ENCODE measurements around the gene NAA40.

Gene NAA40

DNA sequence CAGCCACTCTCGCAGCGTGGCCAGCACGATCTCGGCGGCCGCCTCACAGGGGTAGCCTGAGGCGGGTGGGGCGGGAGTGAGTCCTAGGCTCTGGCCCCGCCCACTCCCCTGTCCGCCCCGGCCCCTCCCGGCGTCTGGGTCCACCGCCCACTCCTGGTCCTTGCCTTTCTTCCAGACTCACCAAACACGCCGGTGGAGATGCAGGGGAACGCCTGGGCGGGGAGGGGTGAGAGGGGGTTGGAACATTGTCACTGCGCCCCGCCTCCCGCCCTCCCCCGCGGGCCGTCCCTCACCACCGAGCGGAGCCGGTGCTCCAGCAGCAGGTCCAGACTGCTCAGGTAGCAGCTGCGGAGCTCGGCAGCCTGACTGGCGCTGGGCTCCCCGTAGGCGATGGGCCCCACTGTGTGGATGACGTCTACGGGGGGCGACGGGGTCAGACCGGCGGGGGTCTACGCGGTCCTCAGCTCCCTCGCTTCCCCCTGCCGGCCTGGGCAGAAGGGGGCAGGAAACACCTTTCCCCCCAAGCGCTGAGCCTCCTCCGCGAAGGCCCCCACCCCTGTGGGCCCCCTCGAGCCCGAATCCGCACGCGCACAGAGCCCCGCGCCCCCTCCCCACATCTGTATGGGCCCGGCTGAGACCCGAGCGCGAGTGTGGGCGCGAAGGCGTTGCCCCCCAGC is 60.7 kb downstream of the NAA40 start:
- DNase-seq (ENCODE audit: low read depth) = no peak

DNA sequence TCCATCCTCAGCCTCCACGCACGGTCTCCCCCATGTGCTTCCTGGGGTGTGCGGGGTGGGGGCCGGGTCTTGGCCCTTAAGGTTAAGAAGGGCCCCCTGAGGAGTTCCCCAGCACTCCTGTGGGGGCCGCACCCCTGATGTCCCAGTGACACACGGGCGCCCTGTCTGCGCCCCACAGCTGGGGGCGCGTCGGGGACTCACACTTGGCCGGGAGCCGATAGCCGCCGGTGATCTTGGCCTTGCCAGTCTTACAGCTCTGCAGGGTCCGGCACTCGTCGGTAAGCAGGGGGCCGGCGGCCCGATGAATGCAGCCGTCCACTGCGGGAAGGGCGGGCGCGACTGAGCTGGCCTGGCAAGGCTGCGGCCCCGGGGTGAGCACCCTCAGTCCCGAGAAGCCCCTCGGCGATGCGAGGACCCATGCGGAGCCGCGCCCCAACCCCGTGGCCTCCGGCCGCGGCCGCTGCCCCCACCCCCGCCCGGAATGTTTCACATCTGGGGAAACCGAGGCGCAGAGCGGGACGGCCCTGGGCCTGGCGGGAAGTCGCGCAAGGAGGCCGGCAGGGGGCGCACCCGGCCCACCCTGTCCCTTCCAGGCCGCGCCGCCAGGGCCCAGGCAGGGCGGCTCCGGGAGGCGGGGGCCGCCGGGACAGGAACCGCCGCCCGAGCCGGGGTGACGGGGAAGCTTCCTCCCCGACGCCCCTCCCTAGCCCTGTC is 61.4 kb downstream of the NAA40 start:
- H3K4me3 ChIP-seq (ENCODE audit: low read length) = peak overlapping the region; percentile 29
- TF ChIP-seq, protein P1, sequence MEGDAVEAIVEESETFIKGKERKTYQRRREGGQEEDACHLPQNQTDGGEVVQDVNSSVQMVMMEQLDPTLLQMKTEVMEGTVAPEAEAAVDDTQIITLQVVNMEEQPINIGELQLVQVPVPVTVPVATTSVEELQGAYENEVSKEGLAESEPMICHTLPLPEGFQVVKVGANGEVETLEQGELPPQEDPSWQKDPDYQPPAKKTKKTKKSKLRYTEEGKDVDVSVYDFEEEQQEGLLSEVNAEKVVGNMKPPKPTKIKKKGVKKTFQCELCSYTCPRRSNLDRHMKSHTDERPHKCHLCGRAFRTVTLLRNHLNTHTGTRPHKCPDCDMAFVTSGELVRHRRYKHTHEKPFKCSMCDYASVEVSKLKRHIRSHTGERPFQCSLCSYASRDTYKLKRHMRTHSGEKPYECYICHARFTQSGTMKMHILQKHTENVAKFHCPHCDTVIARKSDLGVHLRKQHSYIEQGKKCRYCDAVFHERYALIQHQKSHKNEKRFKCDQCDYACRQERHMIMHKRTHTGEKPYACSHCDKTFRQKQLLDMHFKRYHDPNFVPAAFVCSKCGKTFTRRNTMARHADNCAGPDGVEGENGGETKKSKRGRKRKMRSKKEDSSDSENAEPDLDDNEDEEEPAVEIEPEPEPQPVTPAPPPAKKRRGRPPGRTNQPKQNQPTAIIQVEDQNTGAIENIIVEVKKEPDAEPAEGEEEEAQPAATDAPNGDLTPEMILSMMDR (conservative IDR thresholded peaks at IDR 0.05; ENCODE audit: low read length) = peak; percentile 50
- DNase-seq (ENCODE audit: low read depth) = peak; percentile 66

More for the DNA sequence above, 60.7 kb downstream of the NAA40 start:
- no peak overlapping the region for H3K4me3 ChIP-seq (ENCODE audit: low read length)
- TF ChIP-seq, protein P1 (conservative IDR thresholded peaks at IDR 0.05; ENCODE audit: low read length) = no peak

DNA sequence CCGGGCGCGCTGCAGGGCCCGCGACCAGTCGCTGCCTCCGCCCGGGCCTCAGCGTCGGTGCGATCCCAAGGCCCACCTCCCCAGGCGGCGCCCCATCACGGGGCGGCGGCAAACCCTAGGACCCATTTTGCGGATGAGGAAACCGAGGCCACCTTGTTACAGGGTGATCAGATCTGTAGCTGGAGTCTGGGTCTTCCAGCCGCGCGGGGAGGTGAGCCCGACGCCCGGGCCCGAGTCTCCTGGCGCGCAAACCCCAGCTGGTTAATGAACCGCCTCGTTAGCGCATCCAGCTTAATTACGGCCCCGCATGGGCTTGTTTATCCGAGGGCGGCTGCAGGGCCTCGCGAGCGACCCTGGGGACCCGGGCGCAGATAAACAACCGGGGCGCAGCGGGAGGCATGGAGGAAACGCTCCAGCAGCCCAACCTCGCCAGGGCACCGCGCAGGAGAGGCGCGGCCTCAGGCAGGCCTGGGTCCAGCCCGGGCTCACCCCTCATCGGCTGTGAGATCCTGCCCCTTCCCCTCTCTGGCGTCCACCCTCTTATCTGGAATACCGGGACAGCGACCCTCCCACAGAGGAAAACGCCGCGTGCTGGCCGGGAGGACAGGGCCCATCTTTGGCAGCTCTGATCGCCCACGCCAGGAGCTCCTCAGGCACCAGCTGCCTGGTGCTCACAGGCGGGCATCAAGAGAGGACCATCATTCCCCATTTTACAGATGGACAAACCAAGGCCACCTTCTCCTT is 62.1 kb downstream of the NAA40 start:
- no peak for DNase-seq (ENCODE audit: low read depth)
- TF ChIP-seq, protein P1 (conservative IDR thresholded peaks at IDR 0.05; ENCODE audit: low read length) = no peak
- H3K4me3 ChIP-seq (ENCODE audit: low read length) = peak overlapping the region; percentile 29

- no peak for DNase-seq (ENCODE audit: low read depth)
- TF ChIP-seq, protein P1 (conservative IDR thresholded peaks at IDR 0.05; ENCODE audit: low read length) = no peak
- no peak overlapping the region for H3K4me3 ChIP-seq (ENCODE audit: low read length)
These were observed 63.0 kb downstream of the NAA40 start for GRCh38 chr11:64001484-64002420.

DNA sequence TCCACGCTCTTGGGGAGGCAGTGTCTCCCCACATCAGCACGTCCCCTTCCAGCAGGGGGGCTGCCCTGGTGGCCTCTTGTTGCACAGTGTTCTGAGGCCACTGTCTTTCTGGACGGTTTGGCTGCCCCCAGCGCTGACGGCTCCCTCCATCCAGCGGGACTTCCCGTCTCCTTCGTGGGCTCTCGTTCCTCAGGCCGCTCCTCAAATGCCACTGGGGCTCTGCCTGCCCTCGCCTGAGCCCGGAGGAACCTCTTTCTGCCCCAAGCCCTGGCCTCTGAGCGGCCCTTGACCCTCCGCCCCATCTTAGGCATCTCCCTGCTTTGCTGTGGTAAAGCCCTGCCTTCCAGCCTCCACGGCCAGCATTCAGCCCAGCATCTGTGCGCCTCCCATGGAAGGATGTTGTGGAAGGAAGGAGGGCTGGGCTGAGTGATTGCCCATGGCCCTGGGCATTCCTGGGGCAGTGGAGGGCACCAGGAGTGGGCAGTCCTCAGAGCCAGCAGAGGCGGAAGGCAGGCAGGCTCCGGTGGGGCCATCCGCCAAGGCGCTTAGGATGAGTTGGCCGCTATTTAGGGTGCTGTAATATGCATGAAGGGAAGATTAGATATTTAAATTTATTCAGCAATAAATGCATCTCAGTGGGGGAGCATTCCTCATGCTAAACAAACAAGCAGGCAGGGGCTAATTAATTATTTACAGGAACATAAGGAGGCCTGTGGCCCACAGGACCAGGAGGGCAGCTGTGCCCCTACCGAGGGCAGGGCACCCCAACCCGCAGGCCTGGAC is 65.2 kb downstream of the NAA40 start:
- H3K4me3 ChIP-seq (ENCODE audit: low read length) = no peak overlapping the region
- no peak for DNase-seq (ENCODE audit: low read depth)
- TF ChIP-seq, protein P1 (conservative IDR thresholded peaks at IDR 0.05; ENCODE audit: low read length) = no peak

GRCh38 chr11:64004590-64004984 is 65.8 kb downstream of the NAA40 start:
- no peak for DNase-seq (ENCODE audit: low read depth)
- TF ChIP-seq, protein P1 (conservative IDR thresholded peaks at IDR 0.05; ENCODE audit: low read length) = no peak
- no peak overlapping the region for H3K4me3 ChIP-seq (ENCODE audit: low read length)
